Esophagus mucosa (tissue), 1 donor: ENCODE results near the gene NTN3. TPM values are rescaled to one million over a fixed set of nuclear protein-coding genes. Genes with fewer than 3 reads are reported as not detected.

Experiments used
- ATAC-seq: fragments of 200-7000 bp; cut with Tn5 transposase; one replicate; pipeline ENCODE4 v1.9.1; 2020
- total RNA-seq: library from RNA; stranded (reverse); gene quantifications from one replicate; pipeline ENCODE4 v1.2.4, GENCODE V29; 2023
- donor health status: DM: yes; HTN: yes; CAD: no.

Gene NTN3
- total RNA-seq, 1 donor from 2014 or later: 0.08 TPM

DNA sequence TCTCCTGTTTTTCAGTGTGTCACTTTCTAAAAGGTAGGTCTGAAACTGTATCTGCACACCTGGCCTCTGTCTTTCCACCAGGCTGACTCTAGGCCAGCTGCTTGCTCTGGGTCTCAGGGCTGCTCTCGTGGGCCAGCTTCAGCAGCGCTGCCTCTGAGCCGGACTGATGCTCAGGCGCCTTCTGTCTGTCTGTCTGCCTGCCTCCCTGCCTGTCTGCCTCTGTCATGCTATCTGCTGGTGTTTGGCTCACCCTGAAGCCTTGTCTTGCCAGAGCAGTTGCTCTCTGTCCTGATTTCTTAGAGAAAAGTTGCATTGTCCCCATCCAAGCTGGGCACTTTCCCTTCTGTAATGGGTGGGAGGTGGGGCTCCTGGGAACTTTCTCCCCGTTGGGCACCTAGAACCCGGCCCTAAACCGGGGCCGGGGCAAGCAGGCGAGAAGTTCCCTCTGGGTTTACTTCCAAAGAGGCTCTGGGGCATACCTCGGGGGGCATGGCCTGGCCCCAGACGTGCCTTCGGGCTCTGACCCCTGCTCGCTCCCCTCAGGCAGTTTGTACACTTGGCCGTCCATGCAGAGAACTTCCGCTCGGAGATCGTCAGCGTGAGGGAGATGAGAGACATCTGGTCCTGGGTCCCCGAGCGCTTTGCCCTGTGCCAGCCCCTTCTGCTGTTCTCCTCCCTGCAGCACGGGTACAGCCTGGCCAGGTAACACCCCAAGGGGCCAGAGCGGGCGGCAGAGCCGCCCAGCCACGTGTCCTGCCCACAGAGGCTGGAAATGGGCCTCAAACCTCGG, 26.8 kb downstream of the NTN3 start:
- no peak for ATAC-seq

DNA sequence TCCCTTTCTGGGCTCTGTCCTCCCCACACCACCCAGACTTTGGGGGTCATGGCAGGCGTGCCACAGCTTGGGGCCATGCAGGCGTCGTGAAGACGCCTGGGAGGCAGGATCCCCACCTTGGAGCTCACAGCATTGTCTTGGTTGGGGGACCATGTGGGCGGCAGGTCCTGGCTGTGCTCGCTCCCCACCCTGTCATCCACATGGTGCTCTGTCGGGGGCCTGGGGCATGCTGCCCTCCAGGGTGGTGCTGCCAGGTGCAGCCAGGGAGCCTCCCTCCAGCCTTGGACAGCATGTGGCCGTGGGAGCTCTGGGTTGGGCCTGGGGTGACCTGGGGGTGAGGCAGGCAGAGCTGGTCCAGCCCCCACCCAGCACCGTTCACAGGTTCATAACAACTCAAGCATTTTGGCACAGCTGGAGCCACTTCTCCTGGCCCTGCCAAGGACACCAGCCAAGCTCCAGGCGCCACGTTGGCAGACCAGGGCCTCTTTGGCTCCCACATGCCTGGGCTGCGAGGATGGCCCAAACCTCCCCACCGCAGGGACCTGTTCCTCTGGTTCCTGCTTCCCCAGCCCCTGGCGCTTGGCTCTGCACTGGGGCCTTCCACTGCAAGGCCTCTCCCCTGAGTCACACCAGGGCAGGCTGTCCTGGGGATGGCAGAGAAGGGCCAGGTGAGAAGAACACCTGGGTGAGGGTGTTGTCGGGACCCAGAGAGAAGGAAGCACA, 27.6 kb downstream of the NTN3 start:
- ATAC-seq: peak; percentile 86

DNA sequence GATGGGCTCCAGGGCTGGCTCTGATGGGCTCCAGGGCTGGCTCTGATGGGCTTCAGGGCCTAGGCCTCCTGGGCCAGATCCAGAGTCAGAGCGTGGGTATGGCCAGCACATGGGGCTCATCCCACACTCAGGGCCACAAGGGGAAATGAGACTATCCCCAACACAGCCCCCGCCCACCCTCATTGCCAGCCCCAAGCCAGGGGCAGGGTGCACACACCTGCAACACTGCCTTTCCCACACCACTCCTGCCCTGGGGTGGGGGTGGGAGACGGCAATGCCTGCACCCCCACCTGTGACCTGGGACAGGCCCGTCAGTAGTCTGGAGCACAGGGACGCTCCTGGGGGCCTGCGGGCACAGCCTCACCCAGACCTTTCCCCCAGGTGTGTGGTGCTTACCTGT, 28.4 kb downstream of the NTN3 start:
- no peak for ATAC-seq

DNA sequence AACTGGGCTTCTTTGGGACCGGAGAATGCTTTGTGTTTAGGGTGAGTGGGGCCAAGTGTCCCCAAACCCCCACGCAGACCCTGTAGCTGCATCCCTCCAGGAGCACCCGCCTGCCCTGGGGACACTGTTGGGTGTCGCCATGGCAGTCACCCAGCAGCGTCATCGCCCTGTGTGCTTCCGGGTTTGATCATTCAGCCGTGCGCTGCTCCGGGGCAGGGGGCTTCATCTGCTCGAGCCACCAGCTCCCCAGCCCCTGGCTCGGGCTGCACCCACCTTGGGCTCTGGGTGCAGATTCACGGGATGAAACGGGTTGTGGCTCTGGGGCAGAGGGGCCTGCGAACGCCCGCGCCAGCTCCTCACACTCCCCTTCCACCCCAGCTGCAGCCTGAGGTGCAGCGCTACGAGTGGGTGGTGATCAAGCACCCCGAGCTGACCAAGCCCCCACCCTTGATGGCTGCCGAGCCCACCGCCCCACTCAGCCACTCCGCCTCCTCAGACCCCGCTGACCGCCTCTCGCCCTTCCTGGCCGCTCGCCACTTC, 28.9 kb downstream of the NTN3 start:
- ATAC-seq: no peak

DNA sequence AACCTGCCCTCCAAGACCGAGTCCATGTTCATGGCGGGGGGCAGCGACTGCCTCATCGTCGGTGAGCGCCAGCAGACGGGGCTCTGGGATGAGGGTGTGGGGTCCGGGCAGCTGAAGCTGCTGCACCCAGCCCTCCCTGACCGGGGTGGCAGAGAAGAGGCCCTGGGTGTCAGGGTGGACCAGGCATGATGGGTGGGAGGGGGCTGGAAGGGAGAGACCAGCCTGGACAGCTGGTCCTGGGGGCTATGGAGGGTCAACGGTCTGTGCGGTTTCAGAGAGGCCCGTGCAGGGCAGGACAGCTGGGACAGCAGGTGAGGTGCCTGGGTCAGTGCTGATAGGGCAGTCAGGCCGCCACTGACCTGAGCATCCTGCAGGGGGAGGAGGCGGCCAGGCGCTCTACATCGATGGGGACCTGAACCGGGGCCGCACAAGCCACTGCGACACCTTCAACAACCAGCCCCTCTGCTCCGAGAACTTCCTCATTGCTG, 29.4 kb downstream of the NTN3 start:
- no peak for ATAC-seq

DNA sequence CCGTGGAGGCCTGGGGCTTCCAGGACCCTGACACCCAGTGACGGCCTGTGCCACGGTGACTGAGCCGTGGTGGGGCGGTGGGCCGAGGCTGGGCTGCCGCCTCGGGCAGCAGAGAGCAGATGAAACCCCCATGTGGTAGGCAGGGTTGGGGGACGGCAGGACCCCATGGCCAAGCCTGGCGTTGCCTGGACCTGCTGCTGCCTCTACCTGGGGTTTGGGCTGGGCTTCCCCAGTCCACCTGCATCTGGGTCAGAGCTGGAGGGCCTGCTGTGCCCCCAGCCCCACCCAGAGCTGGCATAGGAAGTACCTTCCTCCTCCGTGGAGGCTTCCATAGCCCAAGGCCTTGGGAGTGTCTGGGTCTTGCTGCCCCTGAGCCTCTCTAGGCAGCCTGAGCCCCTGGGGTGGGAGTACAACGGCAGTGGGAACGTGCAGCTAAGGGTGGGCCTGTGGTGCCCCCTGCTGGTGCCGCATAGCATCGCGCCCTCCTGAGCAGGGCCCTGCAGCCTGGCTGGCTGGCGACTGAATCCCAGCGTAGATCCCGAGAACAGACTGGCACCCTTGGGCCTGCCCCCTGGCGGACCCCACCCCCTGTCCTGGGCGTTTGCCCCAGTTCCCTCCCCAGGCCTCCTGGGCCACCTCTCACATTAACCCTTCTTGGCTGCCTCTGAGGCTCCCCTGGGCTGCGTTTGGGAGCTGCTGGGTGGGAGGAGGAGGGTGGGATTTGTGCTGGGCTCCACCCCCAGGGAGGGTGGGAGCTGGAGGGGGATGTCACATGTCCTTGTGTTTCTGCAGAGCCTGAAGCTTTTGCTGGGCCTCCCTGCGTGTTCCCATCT, 30.0 kb downstream of the NTN3 start:
- peak; percentile 67 for ATAC-seq

DNA sequence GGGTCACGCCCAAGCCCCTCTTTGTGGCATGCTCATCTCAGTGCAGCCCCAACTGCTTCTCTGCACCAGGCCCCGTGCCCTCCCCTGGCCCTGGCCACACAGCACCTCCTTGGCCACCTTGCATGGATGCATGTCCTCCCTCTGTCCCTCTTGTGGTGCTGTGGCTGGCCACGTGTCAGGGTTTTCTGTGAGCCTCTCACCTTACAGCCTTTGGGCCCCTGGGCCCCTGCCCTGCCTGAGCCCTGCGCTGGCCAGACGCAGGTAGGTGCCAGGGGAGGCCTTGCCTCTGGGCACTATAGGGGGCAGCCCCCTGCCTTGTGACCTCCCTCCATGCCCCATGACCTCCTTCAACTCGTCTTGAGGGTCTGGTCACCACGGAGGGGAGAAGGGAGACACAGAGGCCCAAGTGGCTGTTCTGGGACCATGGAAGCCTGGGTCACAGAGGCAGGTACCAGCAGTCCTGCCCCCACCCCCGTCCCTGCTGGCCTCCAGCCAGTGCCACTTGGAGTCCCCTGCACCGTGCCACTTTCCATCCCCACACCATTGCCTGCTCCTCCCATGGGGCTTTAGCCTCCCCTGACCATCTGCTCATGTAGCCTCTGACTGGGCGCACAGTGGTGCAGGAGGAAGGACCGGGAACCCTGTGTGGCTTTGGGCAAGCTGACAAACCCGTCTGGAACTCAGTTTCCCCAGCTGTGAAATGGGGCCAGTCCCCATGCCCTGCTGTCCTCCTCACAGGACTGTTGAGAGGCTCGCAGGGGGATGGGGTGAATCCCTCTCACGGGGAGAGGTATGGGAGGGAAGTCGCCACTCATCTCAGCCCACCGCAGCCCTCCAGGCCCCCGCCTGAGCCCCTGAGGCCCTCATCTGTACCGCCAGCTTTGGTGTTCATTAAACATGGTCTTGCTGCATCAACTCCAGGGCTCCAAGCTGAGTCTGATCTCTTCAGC, 31.1 kb downstream of the NTN3 start:
- ATAC-seq: no peak

DNA sequence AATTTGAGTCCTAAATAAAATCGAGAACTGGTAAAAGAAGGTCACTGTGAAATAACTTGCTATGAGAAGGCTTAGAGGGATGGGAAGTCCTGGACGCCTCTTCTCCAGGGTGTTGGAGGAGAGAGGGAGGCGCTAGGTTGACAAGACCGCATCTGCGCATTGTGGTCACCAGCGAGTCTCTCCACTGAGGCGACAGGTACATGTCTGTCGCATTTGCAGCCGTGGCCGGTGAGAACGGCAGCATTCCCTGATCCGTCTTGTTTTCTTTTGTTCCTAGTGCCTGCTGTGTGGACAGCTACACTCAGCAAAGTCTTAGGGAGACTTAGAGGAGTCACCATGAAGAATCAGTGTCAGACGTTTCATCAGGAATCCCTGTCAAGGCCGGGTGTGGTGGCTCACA, 34.6 kb downstream of the NTN3 start:
- ATAC-seq: no peak

DNA sequence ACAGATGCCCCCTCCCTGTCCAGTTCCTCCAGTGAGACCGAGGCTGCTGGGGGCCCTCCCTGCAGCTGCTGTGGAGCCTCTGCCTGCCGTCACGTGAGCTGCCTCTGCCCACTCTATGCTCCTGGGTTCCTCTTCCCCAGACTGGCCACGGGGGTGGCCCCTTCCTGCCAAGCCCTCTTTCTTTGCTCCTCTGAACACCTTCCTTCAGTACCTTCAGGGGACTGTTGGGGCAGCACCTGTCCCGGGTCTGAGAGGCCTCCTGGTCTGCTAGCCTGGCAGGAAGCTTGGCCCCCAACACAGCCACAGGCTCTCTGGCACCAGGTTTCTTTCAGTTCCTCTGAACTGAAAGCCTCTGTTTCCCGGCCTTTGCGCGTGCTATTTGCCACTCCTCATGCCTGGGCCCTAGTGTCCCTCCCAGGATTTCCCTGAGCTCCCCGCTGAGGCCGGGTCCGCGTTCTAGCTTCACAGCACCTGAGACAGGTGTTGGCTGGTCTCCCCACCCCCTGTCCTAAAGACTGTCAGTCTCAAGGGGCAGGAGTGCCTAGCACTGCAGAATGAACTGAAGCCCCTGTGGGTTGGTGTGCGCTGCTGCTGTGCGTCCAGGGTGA, 36.1 kb downstream of the NTN3 start:
- ATAC-seq: peak; percentile 43

DNA sequence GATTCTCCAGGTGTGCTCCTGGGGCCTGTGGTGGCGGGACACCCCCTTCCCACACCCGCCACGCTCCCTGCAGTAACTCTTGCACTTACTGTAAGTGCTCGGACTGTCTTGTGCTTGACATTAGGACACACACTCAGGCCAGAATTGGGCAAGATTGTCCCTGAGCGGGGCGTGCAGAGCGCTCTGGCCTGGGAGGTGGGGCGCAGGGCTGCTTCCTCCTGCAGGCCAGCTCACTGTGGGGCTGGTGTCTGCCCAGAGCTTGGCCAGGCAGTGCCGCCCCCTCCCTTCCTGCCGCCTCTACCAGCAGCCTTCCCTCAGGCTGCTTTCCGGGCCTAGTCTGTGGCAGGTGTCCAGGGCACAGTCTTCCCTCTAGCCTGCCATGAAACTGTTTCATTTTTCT, 36.6 kb downstream of the NTN3 start:
- peak; percentile 19 for ATAC-seq

DNA sequence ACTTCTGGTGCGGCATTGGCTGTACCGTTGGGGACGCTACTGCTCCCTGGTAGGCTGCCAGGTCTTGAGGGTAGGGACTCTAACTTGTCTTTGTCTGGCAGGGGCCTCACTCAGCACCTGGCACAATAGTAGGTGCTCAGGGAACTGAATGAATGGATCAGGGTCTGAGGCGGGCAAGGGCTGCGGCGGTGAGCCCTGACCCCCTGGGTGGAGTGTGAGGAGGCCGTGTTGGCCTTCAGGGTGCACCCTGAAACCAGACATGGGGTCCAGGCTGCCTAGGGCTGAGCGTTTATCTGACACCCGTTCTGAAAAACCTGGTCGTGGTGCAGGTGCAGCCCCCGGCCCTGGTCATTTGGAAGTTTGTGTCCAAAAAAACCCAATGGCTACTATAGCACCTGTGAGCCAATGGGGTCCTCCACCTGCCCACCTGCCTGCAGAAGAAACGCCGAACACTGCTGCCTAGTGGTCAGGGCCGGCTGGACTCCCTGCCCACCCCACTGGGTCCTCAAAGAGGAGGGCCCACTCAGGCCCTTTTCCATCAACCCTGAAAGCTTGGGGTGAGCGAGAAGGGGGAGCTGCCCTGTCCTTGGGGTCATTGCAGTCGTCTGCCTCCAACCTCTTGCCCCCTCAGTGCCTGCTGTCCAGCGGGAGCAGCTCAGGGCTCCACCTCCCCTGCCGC, 37.8 kb downstream of the NTN3 start:
- no peak for ATAC-seq

DNA sequence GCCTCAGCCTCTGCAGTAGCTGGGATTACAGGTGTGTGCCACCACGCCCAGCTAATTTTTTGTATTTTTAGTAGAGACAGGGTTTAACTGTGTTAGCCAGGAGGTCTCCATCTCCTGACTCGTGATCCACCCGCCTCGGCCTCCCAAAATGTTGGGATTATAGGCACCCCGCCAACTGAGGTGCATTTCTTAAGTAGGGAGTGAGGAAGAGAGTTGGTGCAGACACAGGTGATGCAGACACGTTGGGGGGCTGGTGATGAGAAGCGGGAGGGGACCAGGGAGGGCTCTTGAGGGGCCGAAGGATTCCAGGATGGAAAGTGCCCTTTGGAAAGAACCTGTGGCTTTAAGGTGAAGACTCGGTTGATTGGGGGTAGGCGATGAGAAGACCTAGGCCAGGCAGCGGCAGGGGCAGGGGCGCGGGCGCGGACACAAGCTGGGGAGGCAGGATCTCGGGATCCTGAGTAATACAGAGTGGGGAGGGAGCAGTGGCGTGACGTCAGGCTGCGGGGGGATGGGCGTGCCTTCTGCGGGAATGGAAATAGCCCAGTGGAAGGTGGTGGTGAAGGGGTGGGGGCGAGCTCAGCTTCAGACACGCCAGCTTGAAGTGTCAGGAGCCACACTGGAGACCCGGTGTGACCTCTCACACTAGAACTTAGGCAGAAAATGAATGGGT, 40.2 kb downstream of the NTN3 start:
- no peak for ATAC-seq

DNA sequence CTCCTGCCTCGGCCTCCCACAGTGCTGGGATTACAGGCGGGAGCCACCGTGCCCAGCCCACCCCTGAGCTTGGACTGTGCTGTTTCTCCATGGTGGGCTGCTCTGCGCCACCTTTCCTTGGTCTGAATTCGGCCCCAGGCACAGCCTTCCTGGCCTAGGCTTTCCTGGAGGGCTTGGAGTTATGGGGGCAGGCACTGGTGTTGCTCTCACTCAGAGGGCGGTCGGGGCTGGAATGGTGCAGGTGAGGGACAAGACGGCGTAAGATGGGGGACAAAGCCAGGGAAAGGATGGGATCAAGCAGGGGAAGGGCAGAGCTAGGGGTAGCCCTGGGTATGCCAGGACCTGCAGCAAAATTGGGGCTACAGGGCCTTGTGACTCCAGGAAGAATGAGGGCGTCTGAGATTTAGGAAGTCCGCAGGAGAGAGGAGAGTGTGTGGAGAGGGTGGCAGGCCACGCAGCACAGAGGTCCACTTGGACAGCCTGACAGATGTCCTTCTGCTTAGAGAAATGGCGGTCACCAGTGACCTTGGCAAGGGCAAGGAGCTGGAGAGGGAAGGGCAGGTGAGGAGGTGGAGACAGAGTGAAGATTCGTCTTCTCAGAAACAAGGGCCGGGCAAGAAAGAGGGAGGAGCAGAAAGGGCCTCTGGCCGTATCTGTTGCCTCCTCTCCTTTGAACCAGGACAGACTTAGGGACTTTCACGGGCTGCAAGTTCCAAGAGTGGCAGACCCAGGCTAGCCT, 41.1 kb downstream of the NTN3 start:
- ATAC-seq: no peak

DNA sequence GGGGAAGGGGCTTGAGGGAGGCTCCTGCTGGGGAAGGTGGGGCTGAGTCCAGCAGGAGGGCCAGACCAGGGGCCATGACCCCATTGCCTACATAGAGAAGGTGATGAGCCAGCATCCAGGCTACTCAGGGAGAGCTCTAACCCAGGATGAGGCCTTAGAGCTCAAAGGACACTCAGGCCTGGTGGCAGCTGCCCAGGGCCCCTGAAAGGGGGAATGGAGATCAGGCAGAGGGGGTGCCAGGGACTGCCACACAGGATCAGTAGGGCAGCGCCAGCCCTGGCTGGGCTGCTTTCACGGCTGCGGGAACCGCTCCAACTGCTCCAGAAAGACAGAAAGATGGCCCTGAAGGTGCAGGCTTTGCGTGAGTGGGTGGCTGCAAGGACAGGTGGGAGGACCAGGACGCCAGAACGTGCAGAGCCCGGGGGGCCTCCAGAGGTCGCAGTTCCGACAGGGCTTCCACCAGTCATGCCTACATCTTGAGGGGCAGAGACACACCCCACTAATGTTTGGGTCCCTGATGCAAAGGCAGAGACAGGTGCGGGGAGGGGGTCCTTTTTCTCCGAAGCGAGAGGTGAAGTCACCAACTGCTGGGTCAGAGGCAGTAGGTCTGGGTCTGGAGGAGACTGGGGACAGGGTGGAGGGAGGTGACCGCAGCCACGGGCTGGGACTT, 41.8 kb downstream of the NTN3 start:
- no peak for ATAC-seq

DNA sequence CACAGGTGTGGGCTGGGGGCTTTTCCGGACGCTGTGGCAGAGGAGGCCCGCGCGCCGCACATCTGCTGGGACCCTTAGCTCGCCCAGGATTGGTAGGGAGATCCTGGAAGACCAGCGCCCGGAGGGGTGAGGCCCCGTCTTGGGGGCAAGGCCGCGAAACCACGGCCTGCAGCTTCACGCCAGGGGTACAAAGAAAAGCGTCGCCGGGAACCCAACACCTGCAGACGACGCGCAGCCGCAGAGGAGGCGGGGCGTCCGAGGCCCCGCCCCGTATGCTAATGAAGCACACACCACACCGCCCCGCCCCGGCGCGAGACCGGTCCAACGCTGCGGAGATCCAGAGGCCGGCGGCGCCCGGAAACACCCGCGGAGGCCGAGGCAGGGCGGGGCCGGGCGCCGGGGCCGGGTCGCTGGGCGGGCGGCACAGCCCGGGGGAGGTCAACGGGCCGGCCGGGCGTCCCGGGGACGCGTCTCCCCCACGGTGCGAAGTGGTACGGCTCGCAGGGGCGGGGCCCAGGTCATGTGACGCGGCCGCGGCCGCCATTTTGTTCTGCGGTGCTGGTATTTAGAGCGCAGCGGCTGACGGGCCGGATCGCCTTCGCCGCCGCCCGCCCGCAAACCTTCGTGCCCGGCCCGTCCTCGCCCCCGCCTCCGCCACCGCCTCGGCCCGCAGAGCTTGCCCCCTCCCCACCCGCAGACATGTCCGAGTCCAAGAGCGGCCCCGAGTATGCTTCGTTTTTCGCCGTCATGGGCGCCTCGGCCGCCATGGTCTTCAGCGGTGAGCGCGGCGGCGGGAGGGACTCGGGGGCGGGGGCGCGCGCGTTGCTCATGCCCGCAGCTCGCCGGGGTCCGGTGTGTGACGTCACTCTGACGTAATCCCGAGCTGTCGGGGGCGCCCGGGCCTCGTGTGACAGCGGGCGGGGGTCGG, 42.6 kb downstream of the NTN3 start, which contains the start of gene ATP6V0C:
Gene ATP6V0C, plus strand, starts transcription at position 548 of the 928 bp plus-strand sequence. Its CDS starts 152 bp downstream, at position 700.
- peak; percentile 83 for ATAC-seq

DNA sequence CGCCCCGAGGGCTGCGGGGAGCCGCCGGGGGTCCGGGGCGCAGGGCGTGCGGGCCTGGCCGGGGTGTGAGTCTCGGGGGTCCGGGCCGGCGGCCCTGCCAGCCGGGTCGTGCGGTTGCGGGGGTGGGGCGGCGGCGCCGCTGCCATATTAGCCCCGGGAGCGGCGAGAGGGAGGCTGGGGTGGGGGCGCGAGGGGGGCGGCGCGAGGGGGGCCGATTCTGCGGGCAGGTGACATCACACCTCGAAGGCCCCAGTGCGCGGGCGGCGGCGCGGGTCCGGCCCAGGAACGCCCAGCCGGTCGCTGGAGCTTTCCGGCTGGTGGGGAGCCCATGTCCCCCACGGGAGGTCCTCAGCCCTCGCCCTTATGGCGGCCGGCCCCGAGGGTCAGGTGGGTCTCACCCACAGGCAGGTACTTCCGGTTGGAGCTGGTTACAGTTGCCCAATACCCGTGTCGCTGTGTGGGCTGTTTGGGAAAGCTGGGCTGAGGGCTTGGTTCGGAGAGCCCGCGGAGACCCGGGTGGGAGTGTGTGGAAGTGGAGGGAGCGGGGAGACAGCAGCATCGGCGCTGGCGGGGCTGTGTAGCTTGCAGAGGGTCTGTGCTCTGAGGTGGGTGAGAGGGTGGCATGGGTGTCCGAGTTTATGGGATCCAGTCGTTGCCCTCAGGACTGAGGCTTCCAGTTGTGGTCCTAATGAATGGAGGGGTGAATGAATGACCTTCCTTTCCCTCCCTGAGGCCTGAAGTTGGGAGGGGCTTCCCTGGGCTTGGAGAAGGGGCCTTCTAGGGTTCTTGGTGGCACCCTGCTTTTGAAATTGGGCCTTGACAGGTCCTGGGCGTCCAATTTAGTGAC, 43.5 kb downstream of the NTN3 start:
- ATAC-seq: peak; percentile 3
